Heart right ventricle (tissue), 16 donors: Measurements from ENCODE around the gene SPRTN. TPM values are rescaled to one million over a fixed set of nuclear protein-coding genes. Genes with fewer than 3 reads are reported as not detected.

Experiments used
- ATAC-seq, 8 donors: fragments of 200-7000 bp; cut with Tn5 transposase; one replicate each; pipeline ENCODE4 v1.9.1; 2020; ENCODE audit warnings: mild to moderate bottlenecking in 8 of 8, moderate library complexity in 8 of 8, moderate number of reproducible peaks in 1 of 8
- DNase-seq, 2 donors: peaks; one replicate each; pipeline ENCODE4 v3.0.0-alpha.2; 2020
- H3K27ac ChIP-seq, 10 donors: fragments of 200-600 bp; sonication (generic) in 2 of 10; one replicate each; pipeline versions ENCODE4 v1.5.0 to v1.8.0; 2020 to 2022; ENCODE audit warnings: mild to moderate bottlenecking in 3 of 10
- H3K27me3 ChIP-seq, 7 donors: fragments of 200-600 bp; one replicate each; pipeline ENCODE4 v1.8.0; 2021 to 2022; ENCODE audit warnings: mild to moderate bottlenecking in 2 of 7
- H3K36me3 ChIP-seq, 9 donors: fragments of 200-600 bp; sonication (generic) in 1 of 9; one replicate each; pipeline versions ENCODE4 v1.5.0 to v1.8.0; 2020 to 2022; ENCODE audit warnings: mild to moderate bottlenecking in 2 of 9
- H3K4me1 ChIP-seq, 9 donors: fragments of 200-600 bp; sonication (generic) in 1 of 9; one replicate each; pipeline versions ENCODE4 v1.5.0 to v1.8.0; 2020 to 2022; ENCODE audit warnings: mild to moderate bottlenecking in 4 of 9
- H3K4me3 ChIP-seq, 10 donors: fragments of 200-600 bp; sonication (generic) in 2 of 10; one replicate each; pipeline versions ENCODE4 v1.5.0 to v1.8.0; 2020 to 2022; ENCODE audit warnings: mild to moderate bottlenecking in 7 of 10, moderate library complexity in 2 of 10
- H3K9me3 ChIP-seq, 11 donors: fragments of 200-600 bp in 10 of 11; sonication (generic) in 2 of 11; one replicate each; pipeline versions ENCODE4 v1.5.0 to v1.8.0; 2013 to 2022; ENCODE audit warnings: mild to moderate bottlenecking in 2 of 11, control low read depth in 1 of 11, moderate library complexity in 1 of 11
- CTCF ChIP-seq, 9 donors: fragments of 200-600 bp; sonication (generic) in 2 of 9; IDR thresholded peaks; one replicate each; pipeline versions ENCODE4 v1.5.0 to v1.8.0; 2021 to 2022; ENCODE audit warnings: antibody characterized with exemption in 9 of 9, mild to moderate bottlenecking in 5 of 9, moderate library complexity in 1 of 9
- WGBS, 2 donors: extraction: QIAGEN DNeasy Blood & Tissue Kit; methylation state at CpG; one replicate each; pipeline ENCODE4 v1.1.7; 2013; ENCODE audit warnings: inconsistent platforms in 1 of 2; 5-methylcytosine and 5-hydroxymethylcytosine counted together
- intact Hi-C, 10 donors: fragments of 100-400 bp; cut with DNase I; formaldehyde crosslinking; loops; one replicate each; pipeline versions ENCODE4 v1.11.1 to v1.14.2; 2022
- polyA plus RNA-seq, 2 donors: library from polyadenylated mRNA; stranded (reverse); fragments of 200-250 nt; gene quantifications; one replicate each; pipeline ENCODE4 v1.2.3, GENCODE V29; 2013
- total RNA-seq, 10 donors: library from RNA; stranded (reverse); fragmentation: NEBNext Ultra II Directional in 3 of 10; extraction: Animal tissue kit (Norgen Biotek cat#: 25700) in 3 of 10; gene quantifications; one replicate each; pipeline versions ENCODE4 v1.2.1 to v1.2.4, GENCODE V29; 2021 to 2023
- donor health status: Arrhythmogenic right ventricular cardiomyopathy.
- donor health status: ischemic (EF 13 %, LVEDD 7.1; RV severe dilation, severe dysfunction).
- donor health status: healthy with polysubstance abuse.
- donor health status: DM: no; HTN: yes; CAD: no.
- donor health status: DM: no; HTN: no; CAD: no.
- donor health status: ischemic (EF 25% LVEDD 6.9; RV normal size, moderate dysfunction).
- donor health status: ischemic (EF 25% LVEDD 5.7; RV mildly dilated, moderate dysfunction).
- donor health status: healthy.
- donor health status: DM: yes; HTN: yes; CAD: no.
- donor health status: Ischemic cardiomyopathy.
- donor health status: ischemic (EF 35%, LVEDD 5.7; RV mildly dilated, moderate dysfunction).
- donor health status: nonischemic (EF 11% LVEDD 7.7; RV severe dilation, severe dysfunction).
- donor health status: DM: yes; HTN: yes; CAD: no.
- donor health status: PGD.
- donor health status: ischemic (EF 29% LVEDD 5.4; RV normal size, mild dysfunction).
- donor health status: nonischemic (EF 23%, LVEDD 6.1; RV moderate dilation, normal function).

SPRTN gene
- total and polyA plus RNA-seq, 12 donors: 4.1 to 11.0 (median 7.2) TPM

GRCh38 chr1:231311720-231312431, 26.2 kb upstream of the SPRTN start:
- no peak for TF ChIP-seq CTCF (IDR thresholded peaks at IDR 0.05)
- DNase-seq: no peak
- WGBS, 2 donors: 76% methylated on average over 8 of the region's 8 CpGs

GRCh38 chr1:231312432-231312788, 25.7 kb upstream of the SPRTN start:
- WGBS, 2 donors: 85 to 93% methylated on average over 5 of the region's 5 CpGs
- Histone ChIP-seq H3K4me1 (no peaks in the 10 kb centered on the region), H3K9me3 (no peaks in the 10 kb centered on the region), H3K36me3 (no peaks in the 10 kb centered on the region), H3K4me3 (no peak overlapping the region), H3K27ac (no peak overlapping the region), H3K27me3 (no peaks in the 10 kb centered on the region)
- ATAC-seq (no peak), DNase-seq (no peak)
- intact Hi-C loops: no loop called here
- no peak for TF ChIP-seq CTCF (IDR thresholded peaks at IDR 0.05)

More at GRCh38 chr1:231311720-231312431, 26.2 kb upstream of the SPRTN start:
- Histone ChIP-seq H3K27me3 (no peaks in the 10 kb centered on the region), H3K36me3 (no peaks in the 10 kb centered on the region), H3K4me1 (no peaks in the 10 kb centered on the region), H3K27ac (no peak overlapping the region), H3K4me3 (no peak overlapping the region), H3K9me3 (no peaks in the 10 kb centered on the region)
- intact Hi-C loops: no loop called here
- no peak for ATAC-seq

DNA sequence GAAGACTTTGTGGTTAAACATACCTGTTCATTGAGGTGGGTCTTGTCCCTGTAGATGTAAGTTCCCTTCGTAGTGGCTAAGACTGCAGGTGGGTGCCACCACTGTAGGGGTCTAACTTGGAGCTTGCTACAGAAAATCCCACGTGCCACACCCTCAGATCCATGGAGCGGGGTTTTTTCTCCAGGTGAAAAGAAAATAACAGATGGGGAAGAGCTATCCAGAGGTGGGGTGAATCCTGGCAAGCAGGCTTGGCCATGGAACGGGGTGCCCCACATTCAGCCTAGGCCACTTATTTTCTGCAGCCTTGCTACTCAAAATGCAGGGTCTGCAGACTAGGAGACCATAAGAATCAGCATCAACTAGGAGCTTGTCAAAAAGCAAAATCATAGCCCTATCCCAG, 24.4 kb upstream of the SPRTN start:
- Histone ChIP-seq H3K36me3 (no peaks in the 10 kb centered on the region), H3K4me1 (no peaks in the 10 kb centered on the region), H3K27ac (no peak overlapping the region), H3K27me3 (no peaks in the 10 kb centered on the region), H3K4me3 (no peak overlapping the region), H3K9me3 (no peaks in the 10 kb centered on the region)
- intact Hi-C loops: no loop called here
- no peak for TF ChIP-seq CTCF (IDR thresholded peaks at IDR 0.05)
- ATAC-seq (no peak), DNase-seq (no peak)
- 72 to 83% methylated on average over 4 of the region's 4 CpGs for WGBS, 2 donors

- TF ChIP-seq CTCF (IDR thresholded peaks at IDR 0.05): peak; percentile 15 to 72 (median 56)
- ATAC-seq: peak; percentile 47 to 62 (median 55)
- Histone ChIP-seq H3K4me3 (no peak overlapping the region), H3K36me3 (no peaks in the 10 kb centered on the region), H3K27ac (no peak overlapping the region), H3K9me3 (no peaks in the 10 kb centered on the region), H3K27me3 (no peaks in the 10 kb centered on the region), H3K4me1 (no peaks in the 10 kb centered on the region)
- 30 to 33% methylated on average over 11 of the region's 11 CpGs for WGBS, 2 donors
- intact Hi-C loops: no loop called here
- DNase-seq: peak; percentile 9 to 36
These were observed 22.2 kb upstream of the SPRTN start for GRCh38 chr1:231315887-231316286.
